Epithelial cell of proximal tubule (primary cell): Measurements from ENCODE around the gene TAP1. TPM values are rescaled to one million over a fixed set of nuclear protein-coding genes. Genes with fewer than 3 reads are reported as not detected.
"Not testable (repeated sequence)": the region's sequence is repeated elsewhere in the genome, so short reads cannot be mapped to it uniquely, and the experiment has no call there.

Source experiments
- DNase-seq: peaks from one replicate; pipeline ENCODE4 v3.0.0-alpha.2; 2011; ENCODE audit warnings: low read depth
- H3K4me3 ChIP-seq: 2 replicates; pipeline ENCODE4 v1.5.1; 2011; ENCODE audit warnings: low read depth, mild to moderate bottlenecking, low read length
- CTCF ChIP-seq: conservative IDR thresholded peaks from 2 replicates; pipeline ENCODE4 v1.5.1; 2012; ENCODE audit warnings: low read depth, mild to moderate bottlenecking, low read length
- total RNA-seq: library from RNA; depleted of rRNA; stranded (reverse); fragments of >200 nt; gene quantifications from 2 replicates; pipeline ENCODE4 v1.2.3, GENCODE V29; 2015

The TAP1 gene
- total RNA-seq, 1 donor from 2014 or later, result 50.7 TPM

- no peak overlapping the region for H3K4me3 ChIP-seq
- TF ChIP-seq CTCF, result no peak
- DNase-seq, result no peak
Observed at GRCh38 chr6:32876603-32877002, 23.1 kb upstream of the TAP1 start.

GRCh38 chr6:32873947-32874346 lies 20.4 kb upstream of the TAP1 start:
- not testable (repeated sequence) for DNase-seq, H3K4me3 ChIP-seq

GRCh38 chr6:32868257-32868788 lies 14.8 kb upstream of the TAP1 start:
- no peak overlapping the region for H3K4me3 ChIP-seq
- TF ChIP-seq CTCF, result peak; percentile 93
- DNase-seq, result no peak

- no peak for TF ChIP-seq CTCF
- DNase-seq, result no peak
- no peak overlapping the region for H3K4me3 ChIP-seq
Observed at GRCh38 chr6:32867554-32868256, 14.2 kb upstream of the TAP1 start.

- no peak for TF ChIP-seq CTCF
Observed at GRCh38 chr6:32867022-32867477, 13.5 kb upstream of the TAP1 start.

GRCh38 chr6:32865724-32866443 lies 12.4 kb upstream of the TAP1 start:
- no peak for DNase-seq
- H3K4me3 ChIP-seq, result no peak overlapping the region
- no peak for TF ChIP-seq CTCF

More at GRCh38 chr6:32867022-32867477, 13.5 kb upstream of the TAP1 start:
- DNase-seq, result no peak
- H3K4me3 ChIP-seq, result no peak overlapping the region

- DNase-seq, result no peak
- H3K4me3 ChIP-seq, result no peak overlapping the region
- no peak for TF ChIP-seq CTCF
Observed at GRCh38 chr6:32862725-32863124, 9.2 kb upstream of the TAP1 start.
